Measurements from ENCODE around the gene PJA1.

The PJA1 gene

GRCh38 chrX:69151866-69152284 lies 13.4 kb downstream of the PJA1 start:
- TF ChIP-seq YY1 (IDR thresholded peaks at IDR 0.05; ENCODE audit: low read depth) (no peak), CEBPB (IDR thresholded peaks at IDR 0.05) (no peak), EP300 (IDR thresholded peaks at IDR 0.05; ENCODE audit: borderline replicate concordance) (no peak), TEAD4 (IDR thresholded peaks at IDR 0.05) (no peak)

DNA sequence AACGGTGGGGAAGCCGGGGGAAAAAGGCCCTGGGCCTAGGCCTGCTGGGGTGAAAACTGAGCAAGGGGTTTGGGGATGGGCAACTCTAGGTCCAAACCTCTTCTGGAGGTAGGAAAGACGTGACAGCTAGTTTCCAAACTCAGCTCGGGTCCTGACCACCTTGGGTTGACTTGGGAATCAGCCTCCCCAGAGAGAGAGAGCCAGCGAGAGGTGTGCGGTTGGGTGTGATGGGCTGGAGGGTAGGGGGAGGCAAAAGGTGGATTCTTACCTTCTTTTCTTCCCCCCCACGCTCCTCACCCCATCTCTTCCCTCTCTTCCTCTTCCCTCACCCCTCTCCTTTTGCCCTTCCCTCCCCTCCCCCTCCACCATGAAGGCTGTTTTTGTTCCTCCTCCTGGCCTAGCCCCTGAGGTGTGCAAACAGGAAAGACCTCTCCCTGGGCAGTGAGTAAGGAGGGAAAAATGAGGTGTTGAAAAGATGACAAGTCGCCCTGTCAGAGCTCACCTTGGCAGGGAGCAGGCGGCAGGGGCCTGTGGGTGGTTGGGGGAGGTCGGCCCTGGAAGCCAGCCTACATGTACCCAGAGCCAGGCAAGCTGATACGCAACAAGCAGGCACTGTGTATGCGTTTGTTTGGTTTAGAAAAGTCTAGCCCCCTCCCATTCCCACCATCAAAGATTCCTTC lies 14.8 kb downstream of the PJA1 start:
- TF ChIP-seq RAD21 (IDR thresholded peaks at IDR 0.05; ENCODE audit: low read depth) (no peak), CEBPB (IDR thresholded peaks at IDR 0.05) (no peak), NFIC (IDR thresholded peaks at IDR 0.05) (no peak), CREB1 (IDR thresholded peaks at IDR 0.05; ENCODE audit: low read depth) (no peak), EGR1 (IDR thresholded peaks at IDR 0.05) (no peak), FOXM1 (IDR thresholded peaks at IDR 0.05; ENCODE audit: borderline replicate concordance, low read depth) (no peak), YY1 (IDR thresholded peaks at IDR 0.05; ENCODE audit: low read depth) (no peak), TEAD4 (IDR thresholded peaks at IDR 0.05) (no peak), ZBTB7A (IDR thresholded peaks at IDR 0.05; ENCODE audit: low read depth) (no peak), TCF12 (IDR thresholded peaks at IDR 0.05; ENCODE audit: low read depth) (no peak), USF1 (IDR thresholded peaks at IDR 0.05) (no peak), EP300 (IDR thresholded peaks at IDR 0.05; ENCODE audit: borderline replicate concordance) (no peak), TAF1 (IDR thresholded peaks at IDR 0.05; ENCODE audit: low read depth) (no peak)
- TF ChIP-seq, protein P1, sequence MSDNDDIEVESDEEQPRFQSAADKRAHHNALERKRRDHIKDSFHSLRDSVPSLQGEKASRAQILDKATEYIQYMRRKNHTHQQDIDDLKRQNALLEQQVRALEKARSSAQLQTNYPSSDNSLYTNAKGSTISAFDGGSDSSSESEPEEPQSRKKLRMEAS (IDR thresholded peaks at IDR 0.05), result no peak
- TF ChIP-seq, protein P2, sequence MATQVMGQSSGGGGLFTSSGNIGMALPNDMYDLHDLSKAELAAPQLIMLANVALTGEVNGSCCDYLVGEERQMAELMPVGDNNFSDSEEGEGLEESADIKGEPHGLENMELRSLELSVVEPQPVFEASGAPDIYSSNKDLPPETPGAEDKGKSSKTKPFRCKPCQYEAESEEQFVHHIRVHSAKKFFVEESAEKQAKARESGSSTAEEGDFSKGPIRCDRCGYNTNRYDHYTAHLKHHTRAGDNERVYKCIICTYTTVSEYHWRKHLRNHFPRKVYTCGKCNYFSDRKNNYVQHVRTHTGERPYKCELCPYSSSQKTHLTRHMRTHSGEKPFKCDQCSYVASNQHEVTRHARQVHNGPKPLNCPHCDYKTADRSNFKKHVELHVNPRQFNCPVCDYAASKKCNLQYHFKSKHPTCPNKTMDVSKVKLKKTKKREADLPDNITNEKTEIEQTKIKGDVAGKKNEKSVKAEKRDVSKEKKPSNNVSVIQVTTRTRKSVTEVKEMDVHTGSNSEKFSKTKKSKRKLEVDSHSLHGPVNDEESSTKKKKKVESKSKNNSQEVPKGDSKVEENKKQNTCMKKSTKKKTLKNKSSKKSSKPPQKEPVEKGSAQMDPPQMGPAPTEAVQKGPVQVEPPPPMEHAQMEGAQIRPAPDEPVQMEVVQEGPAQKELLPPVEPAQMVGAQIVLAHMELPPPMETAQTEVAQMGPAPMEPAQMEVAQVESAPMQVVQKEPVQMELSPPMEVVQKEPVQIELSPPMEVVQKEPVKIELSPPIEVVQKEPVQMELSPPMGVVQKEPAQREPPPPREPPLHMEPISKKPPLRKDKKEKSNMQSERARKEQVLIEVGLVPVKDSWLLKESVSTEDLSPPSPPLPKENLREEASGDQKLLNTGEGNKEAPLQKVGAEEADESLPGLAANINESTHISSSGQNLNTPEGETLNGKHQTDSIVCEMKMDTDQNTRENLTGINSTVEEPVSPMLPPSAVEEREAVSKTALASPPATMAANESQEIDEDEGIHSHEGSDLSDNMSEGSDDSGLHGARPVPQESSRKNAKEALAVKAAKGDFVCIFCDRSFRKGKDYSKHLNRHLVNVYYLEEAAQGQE (IDR thresholded peaks at IDR 0.05; ENCODE audit: low read depth), result no peak

DNA sequence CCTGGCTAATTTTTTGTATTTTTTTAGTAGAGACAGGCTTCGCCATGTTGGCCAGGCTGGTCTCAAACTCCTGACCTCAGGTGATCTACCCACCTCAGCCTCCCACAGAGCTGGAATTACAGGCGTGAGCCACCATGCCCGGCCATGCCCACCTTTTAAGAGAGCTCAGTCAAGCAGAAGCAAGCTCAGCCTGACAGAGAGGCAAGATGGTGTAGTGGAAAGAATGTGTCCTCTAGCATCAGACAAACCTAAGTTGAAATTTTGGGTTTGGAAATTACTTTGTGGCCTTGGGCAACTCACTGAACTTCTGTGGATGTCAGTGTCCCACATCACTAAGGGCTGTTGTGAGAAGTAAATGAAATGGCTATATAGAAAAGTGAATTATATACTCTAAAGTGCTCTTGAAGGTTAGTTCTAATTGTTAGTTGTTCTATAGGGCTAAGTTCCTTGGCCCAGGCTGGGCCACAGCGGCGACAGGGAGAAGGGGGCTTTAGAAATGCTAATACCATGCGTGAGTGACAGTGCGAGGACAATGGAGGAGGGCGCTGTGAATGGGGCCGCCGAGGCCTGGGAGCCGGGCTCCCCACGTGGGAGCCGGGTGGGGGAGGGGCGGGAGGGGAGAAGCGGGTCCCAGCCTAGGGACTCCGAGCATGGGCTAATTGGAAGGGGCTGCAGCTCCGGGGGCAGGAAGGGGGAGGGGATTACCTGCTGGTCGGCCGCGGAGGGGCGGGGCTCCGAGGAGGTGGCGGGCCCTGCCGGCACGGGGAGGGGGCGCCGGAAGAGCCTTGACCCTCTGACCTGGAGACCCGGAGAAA lies 15.6 kb downstream of the PJA1 start:
- no peak for TF ChIP-seq ZBTB7A (IDR thresholded peaks at IDR 0.05; ENCODE audit: low read depth)
- TF ChIP-seq TAF1 (IDR thresholded peaks at IDR 0.05; ENCODE audit: low read depth), result no peak
- no peak for TF ChIP-seq USF1 (IDR thresholded peaks at IDR 0.05)
- no peak for TF ChIP-seq EP300 (IDR thresholded peaks at IDR 0.05; ENCODE audit: borderline replicate concordance)
- no peak for TF ChIP-seq CEBPB (IDR thresholded peaks at IDR 0.05)
- no peak for TF ChIP-seq YY1 (IDR thresholded peaks at IDR 0.05; ENCODE audit: low read depth)
- no peak for TF ChIP-seq TEAD4 (IDR thresholded peaks at IDR 0.05)
- TF ChIP-seq NFIC (IDR thresholded peaks at IDR 0.05), result no peak
- no peak for TF ChIP-seq TCF12 (IDR thresholded peaks at IDR 0.05; ENCODE audit: low read depth)
- TF ChIP-seq, protein P1 (IDR thresholded peaks at IDR 0.05), result no peak
- TF ChIP-seq EGR1 (IDR thresholded peaks at IDR 0.05), result no peak
- TF ChIP-seq FOXM1 (IDR thresholded peaks at IDR 0.05; ENCODE audit: borderline replicate concordance, low read depth), result no peak

DNA sequence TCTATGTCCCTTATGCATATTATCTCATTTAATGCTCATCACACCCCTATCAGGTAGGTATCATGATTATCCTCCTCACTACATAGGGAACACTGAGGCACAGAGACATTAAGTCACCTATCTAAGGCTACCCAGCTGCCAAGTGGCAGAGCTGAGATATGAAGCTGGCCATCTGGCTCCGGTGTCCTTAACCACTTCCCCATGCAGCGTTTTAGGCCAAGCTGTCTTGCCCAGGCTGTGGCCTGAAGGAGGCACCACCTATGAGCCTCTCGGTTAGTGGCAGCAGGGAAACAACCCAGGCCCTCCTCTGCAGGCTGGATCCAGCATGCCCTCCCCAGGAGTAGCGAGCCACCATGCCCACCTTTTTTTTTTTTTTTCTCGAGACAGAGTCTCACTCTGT lies 16.3 kb downstream of the PJA1 start:
- TF ChIP-seq RAD21 (IDR thresholded peaks at IDR 0.05; ENCODE audit: low read depth) (no peak), ZBTB7A (IDR thresholded peaks at IDR 0.05; ENCODE audit: low read depth) (no peak), CEBPB (IDR thresholded peaks at IDR 0.05) (no peak), EGR1 (IDR thresholded peaks at IDR 0.05) (no peak), CREB1 (IDR thresholded peaks at IDR 0.05; ENCODE audit: low read depth) (no peak), YY1 (IDR thresholded peaks at IDR 0.05; ENCODE audit: low read depth) (no peak), TAF1 (IDR thresholded peaks at IDR 0.05; ENCODE audit: low read depth) (no peak), EP300 (IDR thresholded peaks at IDR 0.05; ENCODE audit: borderline replicate concordance) (no peak), TEAD4 (IDR thresholded peaks at IDR 0.05) (no peak), FOXM1 (IDR thresholded peaks at IDR 0.05; ENCODE audit: borderline replicate concordance, low read depth) (no peak), TCF12 (IDR thresholded peaks at IDR 0.05; ENCODE audit: low read depth) (no peak), NFIC (IDR thresholded peaks at IDR 0.05) (no peak), USF1 (IDR thresholded peaks at IDR 0.05) (no peak)
- TF ChIP-seq, protein P2 (IDR thresholded peaks at IDR 0.05; ENCODE audit: low read depth), result no peak
- TF ChIP-seq, protein P1 (IDR thresholded peaks at IDR 0.05), result no peak
